ENCODE data around the gene KCNA2. TPM values are rescaled to one million over a fixed set of nuclear protein-coding genes. Genes with fewer than 3 reads are reported as not detected.
A peak's percentile ranks its signal among the peaks of the same experiment; 100 is the strongest.

KCNA2 gene
- total RNA-seq, 4 donors from 2014 or later = 0.04 to 2.0 (median 0.67) TPM

GRCh38 chr1:110549831-110550230 lies 56.3 kb downstream of the KCNA2 start:
- Histone ChIP-seq H3K27me3 (peaks cover 0 to 66% (median 0%) of the 10 kb centered on the region in 4 donors), H3K4me1 (peaks cover under 1% of the 10 kb centered on the region in 3 donors)

GRCh38 chr1:110548381-110548780 lies 57.8 kb downstream of the KCNA2 start:
- no peaks in the 10 kb centered on the region for H3K4me1 ChIP-seq
- 71 to 86% methylated on average over 4 of the region's 4 CpGs for WGBS, 2 donors
- no peak for TF ChIP-seq POLR2A (IDR thresholded peaks at IDR 0.05)
- peak in 5 of 6 experiments; percentile 16 to 50 (median 23) for TF ChIP-seq CTCF (IDR thresholded peaks at IDR 0.05)
- no peak overlapping the region for H3K27ac ChIP-seq
- H3K9me3 ChIP-seq = no peaks in the 10 kb centered on the region
- H3K27me3 ChIP-seq = peaks cover 0 to 53% (median 0%) of the 10 kb centered on the region in 4 donors
- intact Hi-C loops (cut with DNase I) = no loop called here
- H3K36me3 ChIP-seq = no peaks in the 10 kb centered on the region
- no peak overlapping the region for H3K4me3 ChIP-seq
- no peak for DNase-seq

More at GRCh38 chr1:110549831-110550230, 56.3 kb downstream of the KCNA2 start:
- no peak for DNase-seq
- Histone ChIP-seq H3K4me3 (no peak overlapping the region), H3K27ac (no peak overlapping the region), H3K36me3 (no peaks in the 10 kb centered on the region), H3K9me3 (no peaks in the 10 kb centered on the region)
- no peak for TF ChIP-seq POLR2A (IDR thresholded peaks at IDR 0.05)
- TF ChIP-seq CTCF (IDR thresholded peaks at IDR 0.05) = no peak
- 61 to 85% methylated on average over 2 of the region's 2 CpGs for WGBS, 2 donors
- intact Hi-C loops (cut with DNase I) = no loop called here

- no peaks in the 10 kb centered on the region for H3K36me3 ChIP-seq
- H3K4me3 ChIP-seq = no peak overlapping the region
- intact Hi-C loops (cut with DNase I) = no loop called here
- H3K9me3 ChIP-seq = no peaks in the 10 kb centered on the region
- TF ChIP-seq CTCF (IDR thresholded peaks at IDR 0.05) (no peak), POLR2A (IDR thresholded peaks at IDR 0.05) (no peak)
- no peak for DNase-seq
- peaks cover 0 to 44% (median 0%) of the 10 kb centered on the region in 4 donors for H3K27me3 ChIP-seq
- 38 to 54% methylated on average over 2 of the region's 2 CpGs for WGBS, 2 donors
- no peaks in the 10 kb centered on the region for H3K4me1 ChIP-seq
- no peak overlapping the region for H3K27ac ChIP-seq
These were observed 59.1 kb downstream of the KCNA2 start for GRCh38 chr1:110547017-110547416.

- DNase-seq = no peak
- WGBS, 2 donors = 35 to 39% methylated on average over 2 of the region's 2 CpGs
- no peak overlapping the region for H3K27ac ChIP-seq
- TF ChIP-seq POLR2A (IDR thresholded peaks at IDR 0.05) (no peak), CTCF (IDR thresholded peaks at IDR 0.05) (no peak)
- no peaks in the 10 kb centered on the region for H3K4me1 ChIP-seq
- no peaks in the 10 kb centered on the region for H3K36me3 ChIP-seq
- H3K27me3 ChIP-seq = peaks cover 0 to 30% (median 0%) of the 10 kb centered on the region in 4 donors
- intact Hi-C loops (cut with DNase I) = no loop called here
- H3K4me3 ChIP-seq = no peak overlapping the region
- no peaks in the 10 kb centered on the region for H3K9me3 ChIP-seq
These were observed 60.7 kb downstream of the KCNA2 start for GRCh38 chr1:110545492-110545891.

GRCh38 chr1:110544753-110545152 lies 61.4 kb downstream of the KCNA2 start:
- intact Hi-C loops (cut with DNase I) = no loop called here
- Histone ChIP-seq H3K27me3 (peaks cover 0 to 22% (median 0%) of the 10 kb centered on the region in 4 donors), H3K4me3 (no peak overlapping the region), H3K9me3 (no peaks in the 10 kb centered on the region), H3K4me1 (no peaks in the 10 kb centered on the region), H3K27ac (no peak overlapping the region), H3K36me3 (no peaks in the 10 kb centered on the region)
- WGBS, 2 donors = 54 to 55% methylated on average over 3 of the region's 3 CpGs
- DNase-seq = no peak
- no peak for TF ChIP-seq POLR2A (IDR thresholded peaks at IDR 0.05)

Other genes with a start within 250 kb of the KCNA2 start
- gene SLC16A4, start 215.3 kb downstream of the KCNA2 start, total RNA-seq = 1 to 10 TPM in 2 of 4 donors, under 1 TPM in 1, not detected in 1; 0.88 to 4.5 (median 4.2) TPM
- gene LAMTOR5, start 198.7 kb downstream of the KCNA2 start, total RNA-seq = 100 to 1,000 TPM in 2 of 4 donors, 10 to 100 TPM in 2; 31.6 to 113 (median 99.1) TPM
- 1 to 10 TPM in 1 of 4 donors, under 1 TPM in 1, not detected in 2; 0.35 to 2.3 TPM for gene PROK1, start 155.2 kb downstream of the KCNA2 start, total RNA-seq
- gene KCNA10, start 87.2 kb downstream of the KCNA2 start, total RNA-seq = not detected
- 1 to 10 TPM in 3 of 4 donors, under 1 TPM in 1; 0.34 to 3.2 (median 1.2) TPM for gene KCNA3, start 68.6 kb upstream of the KCNA2 start, total RNA-seq

Data from esophagus squamous epithelium (tissue), 5 donors.